Adrenal gland (tissue), 5 donors: ENCODE results near the gene TRAPPC5.

Experiments used
- CTCF ChIP-seq, 6 experiments: fragments of 450-650 bp in 4 of 6; fragments of 200-600 bp in 2 of 6; sonication (generic) in 1 of 6; IDR thresholded peaks; 1 replicate in 5 of 6; 2 replicates in 1 of 6; pipeline versions ENCODE4 v1.5.1 to v1.8.0; 2016 to 2021; ENCODE audit warnings: antibody characterized with exemption in 6 of 6, mild to moderate bottlenecking in 2 of 6, moderate library complexity in 1 of 6
- POLR2A ChIP-seq, 2 donors: fragments of 450-650 bp; IDR thresholded peaks; one replicate each; pipeline ENCODE4 v1.6.1; 2017; ENCODE audit warnings: antibody characterized with exemption in 2 of 2, mild to moderate bottlenecking in 2 of 2, moderate library complexity in 1 of 2
- donor health status: DM: no; HTN: no; CAD: no.

GRCh38 chr19:7641290-7642276, 39.0 kb upstream of the TRAPPC5 start:
- no peak for TF ChIP-seq CTCF (IDR thresholded peaks at IDR 0.05)
- no peak for TF ChIP-seq POLR2A (IDR thresholded peaks at IDR 0.05)
